Epidermal melanocyte (primary cell): ENCODE results near the gene SERPINB10.

Experiments used
- DNase-seq: peaks from one replicate; pipeline ENCODE4 v3.0.0; 2011; ENCODE audit warnings: low spot score; ENCODE audit not compliant: insufficient read length

SERPINB10 gene

GRCh38 chr18:63980896-63981460 lies 73.2 kb downstream of the SERPINB10 start:
- no peak for DNase-seq

DNA sequence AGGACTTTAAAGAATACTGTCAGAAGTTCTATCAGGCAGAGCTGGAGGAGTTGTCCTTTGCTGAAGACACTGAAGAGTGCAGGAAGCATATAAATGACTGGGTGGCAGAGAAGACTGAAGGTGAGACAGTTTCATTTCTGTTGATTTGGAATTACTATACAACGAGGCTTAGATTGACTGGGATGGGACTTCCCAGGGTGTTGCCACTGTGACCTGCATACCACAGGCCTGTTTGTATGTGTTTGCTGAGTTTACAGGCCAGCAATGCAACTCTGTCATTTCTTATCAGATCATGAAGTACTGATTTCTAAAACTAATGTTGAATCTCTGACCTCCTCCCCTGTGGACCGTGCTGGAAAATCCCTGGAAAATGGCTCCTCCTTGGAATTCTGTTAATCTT lies 74.0 kb downstream of the SERPINB10 start:
- DNase-seq, result no peak

DNA sequence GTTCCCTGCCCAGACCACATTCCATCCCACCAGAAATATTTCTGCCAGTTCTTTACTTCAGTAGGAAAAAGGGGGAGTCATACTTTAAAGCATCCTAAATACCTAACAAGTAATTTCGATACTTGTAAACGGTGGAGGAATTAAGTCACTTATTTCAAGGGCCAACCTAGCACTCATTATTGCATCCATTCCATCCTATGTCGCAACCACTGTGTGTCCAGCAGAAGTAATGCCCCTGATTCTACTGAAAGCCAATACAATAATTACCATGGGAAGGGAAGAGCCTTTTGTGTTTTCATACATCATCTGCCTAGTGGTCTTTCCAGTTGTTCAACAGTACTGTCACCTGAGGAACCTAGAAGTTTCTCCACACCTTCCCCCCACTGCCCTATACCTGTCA lies 74.6 kb downstream of the SERPINB10 start:
- no peak for DNase-seq
